Neural cell (in vitro differentiated cells): ENCODE data around the gene LENEP.

Source experiments
- EZH2 ChIP-seq: fragments of 200-600, 300-800 bp; shearing (Covaris generic), sonication (generic); IDR thresholded peaks from 2 replicates; pipeline ENCODE4 v1.6.1; 2014; ENCODE audit warnings: antibody characterized with exemption, low read length, borderline replicate concordance, mild to moderate bottlenecking; ENCODE audit not compliant: insufficient read depth, poor library complexity, severe bottlenecking
- TF ChIP-seq, protein P1 (sequence below): IDR thresholded peaks from 2 replicates; pipeline ENCODE4 v1.6.1; 2012; ENCODE audit warnings: borderline replicate concordance
- TF ChIP-seq, protein P2 (sequence below): fragments of 450-650 bp; IDR thresholded peaks from 2 replicates; pipeline ENCODE4 v1.5.1; 2014; ENCODE audit warnings: antibody characterized with exemption, mild to moderate bottlenecking, moderate library complexity; ENCODE audit not compliant: poor library complexity, severe bottlenecking

DNA sequence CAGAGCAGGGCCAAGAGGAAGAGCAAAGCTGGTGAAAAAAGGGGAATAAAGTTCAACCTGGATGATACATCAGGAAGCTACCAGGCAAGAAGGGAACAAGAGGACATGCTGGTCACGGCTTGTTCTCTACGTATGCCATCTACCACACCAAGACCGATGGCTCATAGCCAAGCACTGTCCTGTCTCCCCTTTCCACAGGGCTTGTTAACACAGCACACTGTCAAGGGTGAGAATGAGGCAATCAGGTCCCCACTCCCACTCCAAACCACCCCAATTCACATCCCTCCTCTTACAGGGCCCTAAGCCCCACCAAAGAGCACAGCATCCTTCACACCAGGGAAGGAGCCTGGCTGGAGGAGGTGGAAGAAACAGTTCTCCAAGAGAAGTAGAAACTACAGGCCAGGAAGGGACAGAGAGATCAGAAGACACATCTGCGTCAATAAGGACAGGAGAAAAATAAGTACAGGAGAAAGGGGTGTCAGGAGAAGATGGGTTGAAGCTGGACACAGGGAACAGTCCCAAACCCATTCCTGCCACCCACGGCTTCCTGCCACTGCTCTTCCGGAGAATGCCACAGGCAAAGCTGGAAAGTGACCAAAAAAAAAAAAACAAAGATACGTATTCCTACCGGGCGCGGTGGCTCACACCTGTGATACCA lies 21.9 kb upstream of the LENEP start:
- TF ChIP-seq, protein P1, sequence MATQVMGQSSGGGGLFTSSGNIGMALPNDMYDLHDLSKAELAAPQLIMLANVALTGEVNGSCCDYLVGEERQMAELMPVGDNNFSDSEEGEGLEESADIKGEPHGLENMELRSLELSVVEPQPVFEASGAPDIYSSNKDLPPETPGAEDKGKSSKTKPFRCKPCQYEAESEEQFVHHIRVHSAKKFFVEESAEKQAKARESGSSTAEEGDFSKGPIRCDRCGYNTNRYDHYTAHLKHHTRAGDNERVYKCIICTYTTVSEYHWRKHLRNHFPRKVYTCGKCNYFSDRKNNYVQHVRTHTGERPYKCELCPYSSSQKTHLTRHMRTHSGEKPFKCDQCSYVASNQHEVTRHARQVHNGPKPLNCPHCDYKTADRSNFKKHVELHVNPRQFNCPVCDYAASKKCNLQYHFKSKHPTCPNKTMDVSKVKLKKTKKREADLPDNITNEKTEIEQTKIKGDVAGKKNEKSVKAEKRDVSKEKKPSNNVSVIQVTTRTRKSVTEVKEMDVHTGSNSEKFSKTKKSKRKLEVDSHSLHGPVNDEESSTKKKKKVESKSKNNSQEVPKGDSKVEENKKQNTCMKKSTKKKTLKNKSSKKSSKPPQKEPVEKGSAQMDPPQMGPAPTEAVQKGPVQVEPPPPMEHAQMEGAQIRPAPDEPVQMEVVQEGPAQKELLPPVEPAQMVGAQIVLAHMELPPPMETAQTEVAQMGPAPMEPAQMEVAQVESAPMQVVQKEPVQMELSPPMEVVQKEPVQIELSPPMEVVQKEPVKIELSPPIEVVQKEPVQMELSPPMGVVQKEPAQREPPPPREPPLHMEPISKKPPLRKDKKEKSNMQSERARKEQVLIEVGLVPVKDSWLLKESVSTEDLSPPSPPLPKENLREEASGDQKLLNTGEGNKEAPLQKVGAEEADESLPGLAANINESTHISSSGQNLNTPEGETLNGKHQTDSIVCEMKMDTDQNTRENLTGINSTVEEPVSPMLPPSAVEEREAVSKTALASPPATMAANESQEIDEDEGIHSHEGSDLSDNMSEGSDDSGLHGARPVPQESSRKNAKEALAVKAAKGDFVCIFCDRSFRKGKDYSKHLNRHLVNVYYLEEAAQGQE: no peak
- TF ChIP-seq EZH2: no peak
- TF ChIP-seq, protein P2, sequence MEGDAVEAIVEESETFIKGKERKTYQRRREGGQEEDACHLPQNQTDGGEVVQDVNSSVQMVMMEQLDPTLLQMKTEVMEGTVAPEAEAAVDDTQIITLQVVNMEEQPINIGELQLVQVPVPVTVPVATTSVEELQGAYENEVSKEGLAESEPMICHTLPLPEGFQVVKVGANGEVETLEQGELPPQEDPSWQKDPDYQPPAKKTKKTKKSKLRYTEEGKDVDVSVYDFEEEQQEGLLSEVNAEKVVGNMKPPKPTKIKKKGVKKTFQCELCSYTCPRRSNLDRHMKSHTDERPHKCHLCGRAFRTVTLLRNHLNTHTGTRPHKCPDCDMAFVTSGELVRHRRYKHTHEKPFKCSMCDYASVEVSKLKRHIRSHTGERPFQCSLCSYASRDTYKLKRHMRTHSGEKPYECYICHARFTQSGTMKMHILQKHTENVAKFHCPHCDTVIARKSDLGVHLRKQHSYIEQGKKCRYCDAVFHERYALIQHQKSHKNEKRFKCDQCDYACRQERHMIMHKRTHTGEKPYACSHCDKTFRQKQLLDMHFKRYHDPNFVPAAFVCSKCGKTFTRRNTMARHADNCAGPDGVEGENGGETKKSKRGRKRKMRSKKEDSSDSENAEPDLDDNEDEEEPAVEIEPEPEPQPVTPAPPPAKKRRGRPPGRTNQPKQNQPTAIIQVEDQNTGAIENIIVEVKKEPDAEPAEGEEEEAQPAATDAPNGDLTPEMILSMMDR: no peak
